SK-N-SH treated with all-trans-retinoic acid at 6 μM for 48 hours (cell line): ENCODE measurements around the gene DSEL.

ENCODE experiments used
- ARNTL ChIP-seq: fragments of 450-650 bp; formaldehyde crosslinking; IDR thresholded peaks from 2 replicates; pipeline ENCODE4 v1.5.0; 2020; ENCODE audit warnings: low read depth, mild to moderate bottlenecking, moderate library complexity, borderline replicate concordance
- BACH2 ChIP-seq: fragments of 250-450 bp; sonication (Bioruptor Pico); IDR thresholded peaks from 2 replicates; pipeline ENCODE4 v1.9.0; 2021; ENCODE audit warnings: mild to moderate bottlenecking, borderline replicate concordance
- CSRNP3 ChIP-seq: fragments of 250-450 bp; sonication (Bioruptor Pico); IDR thresholded peaks from 2 replicates; pipeline ENCODE4 v1.5.1; 2021; ENCODE audit warnings: mild to moderate bottlenecking, moderate library complexity
- GLIS3 ChIP-seq: fragments of 250-450 bp; sonication (Bioruptor Pico); IDR thresholded peaks from 2 replicates; pipeline ENCODE4 v1.5.0; 2020; ENCODE audit warnings: mild to moderate bottlenecking, moderate library complexity
- ISL1 ChIP-seq: fragments of 250-450 bp; sonication (Bioruptor Pico); IDR thresholded peaks from 2 replicates; pipeline ENCODE4 v2.1.2; 2022; ENCODE audit warnings: mild to moderate bottlenecking, moderate library complexity
- PATZ1 ChIP-seq: fragments of 250-450 bp; sonication (Bioruptor Pico); IDR thresholded peaks from 2 replicates; pipeline ENCODE4 v1.8.0; 2020; ENCODE audit warnings: mild to moderate bottlenecking, moderate library complexity, borderline replicate concordance
- POU6F1 ChIP-seq: fragments of 250-450 bp; sonication (Bioruptor Pico); IDR thresholded peaks from 2 replicates; pipeline ENCODE4 v1.8.0; 2021; ENCODE audit warnings: low read depth, mild to moderate bottlenecking, moderate library complexity, borderline replicate concordance
- SNAI2 ChIP-seq: fragments of 250-450 bp; sonication (Bioruptor Pico); IDR thresholded peaks from 2 replicates; pipeline ENCODE4 v1.5.0; 2020; ENCODE audit warnings: mild to moderate bottlenecking, moderate library complexity
- TCF4 ChIP-seq: fragments of 250-450 bp; sonication (Bioruptor Pico); IDR thresholded peaks from 2 replicates; pipeline ENCODE4 v1.8.0; 2021; ENCODE audit warnings: mild to moderate bottlenecking, moderate library complexity, borderline replicate concordance
- ZC3H10 ChIP-seq: fragments of 250-450 bp; sonication (Bioruptor Pico); IDR thresholded peaks from 2 replicates; pipeline ENCODE4 v1.5.1; 2021; ENCODE audit warnings: mild to moderate bottlenecking, moderate library complexity
- ZFP3 ChIP-seq: fragments of 250-450 bp; sonication (Bioruptor Pico); IDR thresholded peaks from 2 replicates; pipeline ENCODE4 v1.5.0; 2020; ENCODE audit warnings: mild to moderate bottlenecking, moderate library complexity
- ZNF565 ChIP-seq: fragments of 450-650 bp; formaldehyde crosslinking; conservative IDR thresholded peaks from 2 replicates; pipeline ENCODE4 v1.5.0; 2020; ENCODE audit warnings: low read depth, mild to moderate bottlenecking, moderate library complexity
- ZNF70 ChIP-seq: fragments of 450-650 bp; formaldehyde crosslinking; IDR thresholded peaks from 2 replicates; pipeline ENCODE4 v1.5.0; 2020; ENCODE audit warnings: mild to moderate bottlenecking, moderate library complexity
- ZNF8 ChIP-seq: fragments of 450-650 bp; formaldehyde crosslinking; IDR thresholded peaks from 2 replicates; pipeline ENCODE4 v1.5.0; 2020; ENCODE audit warnings: mild to moderate bottlenecking, moderate library complexity

- TF ChIP-seq ARNTL (CRISPR knock-in tag) (no peak), PATZ1 (no peak), GLIS3 (CRISPR knock-in tag) (no peak), ZNF565 (no peak), ZNF8 (CRISPR knock-in tag) (no peak), ZNF70 (CRISPR knock-in tag) (no peak), TCF4 (CRISPR knock-in tag) (no peak), SNAI2 (CRISPR knock-in tag) (no peak), ZFP3 (no peak), POU6F1 (CRISPR knock-in tag) (no peak), ZC3H10 (CRISPR knock-in tag) (no peak), ISL1 (CRISPR knock-in tag) (no peak), BACH2 (CRISPR knock-in tag) (no peak), CSRNP3 (no peak)
Observed at GRCh38 chr18:67508146-67508545, 8.4 kb downstream of the DSEL start.
